GM23248 (cell line): ENCODE measurements around the gene KRTAP4-9. TPM values are rescaled to one million over a fixed set of nuclear protein-coding genes. Genes with fewer than 3 reads are reported as not detected.
A peak's percentile ranks its signal among the peaks of the same experiment; 100 is the strongest.
"Not testable (repeated sequence)": the region's sequence is repeated elsewhere in the genome, so short reads cannot be mapped to it uniquely, and the experiment has no call there.

Experiments used
- DNase-seq: peaks from one replicate; pipeline ENCODE4 v3.0.0-alpha.2; 2015
- H2AFZ ChIP-seq: fragments of 200-600 bp; sonication (generic); 2 replicates; pipeline ENCODE4 v1.6.1; 2016; ENCODE audit warnings: antibody characterized with exemption
- H3F3A ChIP-seq: fragments of 200-600 bp; sonication (generic); 2 replicates; pipeline ENCODE4 v1.6.1; 2016; ENCODE audit warnings: mild to moderate bottlenecking, antibody characterized with exemption, mixed run types; ENCODE audit not compliant: insufficient read depth
- H3K27ac ChIP-seq: fragments of 200-600 bp; sonication (generic); 2 replicates; pipeline ENCODE4 v1.5.1; 2016; ENCODE audit warnings: mild to moderate bottlenecking
- H3K27me3 ChIP-seq: fragments of 200-600 bp; sonication (generic); replicated peaks from 2 replicates; pipeline ENCODE4 v1.6.1; 2016; ENCODE audit warnings: mild to moderate bottlenecking; ENCODE audit not compliant: insufficient read depth
- H3K36me3 ChIP-seq: fragments of 200-600 bp; sonication (generic); 2 replicates; pipeline ENCODE4 v1.6.1; 2016; ENCODE audit warnings: low read depth, mild to moderate bottlenecking
- H3K4me1 ChIP-seq: fragments of 200-600 bp; sonication (generic); 2 replicates; pipeline ENCODE4 v1.6.1; 2016; ENCODE audit warnings: mild to moderate bottlenecking; ENCODE audit not compliant: insufficient read depth
- H3K4me2 ChIP-seq: fragments of 200-600 bp; sonication (generic); one replicate; pipeline ENCODE4 v1.6.1; 2016; ENCODE audit warnings: mild to moderate bottlenecking; ENCODE audit not compliant: unreplicated experiment
- H3K4me3 ChIP-seq: fragments of 200-600 bp; sonication (generic); 2 replicates; pipeline ENCODE4 v1.5.1; 2016; ENCODE audit warnings: mild to moderate bottlenecking
- H3K79me2 ChIP-seq: fragments of 200-600 bp; sonication (generic); 2 replicates; pipeline ENCODE4 v1.6.1; 2016; ENCODE audit warnings: mild to moderate bottlenecking; ENCODE audit not compliant: insufficient read depth
- H3K9ac ChIP-seq: fragments of 200-600 bp; sonication (generic); 2 replicates; pipeline ENCODE4 v1.6.1; 2016; ENCODE audit warnings: mild to moderate bottlenecking
- H3K9me2 ChIP-seq: fragments of 200-600 bp; sonication (generic); 2 replicates; pipeline ENCODE4 v1.6.1; 2016; ENCODE audit warnings: mixed run types, mild to moderate bottlenecking, moderate library complexity; ENCODE audit not compliant: insufficient read depth
- H3K9me3 ChIP-seq: fragments of 200-600 bp; sonication (generic); one replicate; pipeline ENCODE4 v1.6.1; 2017; ENCODE audit warnings: low read depth
- H4K20me1 ChIP-seq: fragments of 200-600 bp; sonication (generic); 2 replicates; pipeline ENCODE4 v1.6.0; 2016; ENCODE audit not compliant: insufficient read depth
- EZH2 ChIP-seq: fragments of 200-600 bp; sonication (generic); IDR thresholded peaks from 2 replicates; pipeline ENCODE4 v1.6.1; 2018; ENCODE audit warnings: antibody characterized with exemption, mild to moderate bottlenecking; ENCODE audit not compliant: insufficient read depth, poor library complexity, severe bottlenecking
- EZH2phosphoT487 ChIP-seq: fragments of 200-600 bp; sonication (generic); IDR thresholded peaks from 2 replicates; pipeline ENCODE4 v1.6.1; 2018; ENCODE audit warnings: antibody characterized with exemption, moderate library complexity, mild to moderate bottlenecking, low read depth; ENCODE audit not compliant: insufficient read depth
- WGBS, 2 experiments: methylation state at CpG; one replicate each; pipeline ENCODE4 v1.1.6; 2015 to 2017; ENCODE audit warnings: low lambda C conversion rate in 2 of 2, low coverage in 1 of 2; ENCODE audit errors: missing lambda C conversion rate in 2 of 2; 5-methylcytosine and 5-hydroxymethylcytosine counted together
- in situ Hi-C: fragments of 300-500 bp; cut with MboI; formaldehyde crosslinking; loops from 2 replicates; pipeline ENCODE4 v1.15.0; 2020
- polyA plus RNA-seq: library from polyadenylated mRNA; unstranded; fragments of >200 nt; fragmentation: Nextera tagmentation; extraction: Ambion mirVana; gene quantifications from 2 replicates; pipeline ENCODE4 v1.2.1, GENCODE V29; 2016
- total RNA-seq: library from RNA; depleted of rRNA; stranded (reverse); fragments of >200 nt; shearing (Covaris generic); gene quantifications from 2 replicates; pipeline ENCODE4 v1.2.3, GENCODE V29; 2014

KRTAP4-9 gene
- total and polyA plus RNA-seq, 2 experiments from 2014 or later, result 0.51 TPM; not detected in 1

DNA sequence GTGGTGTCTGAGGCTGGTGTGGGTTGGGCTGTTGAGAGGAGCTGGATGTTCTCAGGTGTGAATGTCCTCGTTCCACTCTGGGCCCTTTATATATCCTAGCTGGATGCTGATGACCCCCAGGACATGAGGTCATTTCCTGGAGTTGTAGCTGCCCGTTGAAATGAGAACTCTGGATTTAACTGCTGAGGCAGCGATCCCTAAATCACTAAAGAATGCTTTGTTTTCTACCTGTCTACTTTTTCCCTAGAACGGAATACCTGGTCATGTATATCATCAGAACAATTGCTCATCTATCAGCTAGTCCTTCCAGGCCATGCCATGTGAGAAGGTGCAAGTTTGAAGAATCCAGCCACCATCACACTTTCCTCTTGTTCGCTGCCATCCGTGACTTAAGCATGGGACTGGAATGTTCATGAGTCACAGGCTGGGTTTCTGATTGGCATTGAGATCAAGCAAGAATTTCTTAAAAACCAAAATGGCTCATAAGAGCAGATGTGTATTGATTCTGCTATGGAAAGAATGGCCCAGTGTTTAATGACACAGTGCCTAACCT is 45.1 kb upstream of the KRTAP4-9 start, which contains the start of gene KRTAP2-3:
Gene KRTAP2-3, minus strand, starts transcription at position 63 of the 553 bp plus-strand sequence. CDS start 64 bp downstream, outside the sequence.
- H3K9ac ChIP-seq, result peak within 1 kb of the TSS; percentile 46
- no peak within 1 kb of the TSS for H2AFZ ChIP-seq
- WGBS, 2 experiments, result 25% methylated on average over 6 of the region's 6 CpGs

DNA sequence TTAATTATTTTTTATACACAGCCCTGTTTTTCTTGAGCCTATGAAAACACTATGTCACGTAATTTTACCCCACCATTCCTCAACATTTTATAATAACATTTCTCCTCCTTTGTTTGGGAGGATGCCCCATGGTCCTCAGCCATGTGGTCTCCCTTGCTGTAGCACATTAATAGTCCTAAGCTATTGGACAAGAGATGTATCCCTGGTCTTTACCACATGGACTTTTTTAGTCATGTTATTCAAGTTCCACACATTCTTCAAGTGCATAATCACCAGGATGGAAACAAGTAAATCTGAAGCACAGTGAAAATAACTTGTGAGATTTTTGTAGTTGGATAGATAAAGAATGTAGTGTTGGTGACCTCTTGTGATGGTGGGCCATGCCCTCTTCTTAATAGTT is 43.2 kb upstream of the KRTAP4-9 start:
- in situ Hi-C loops, result no loop called here
- Histone ChIP-seq H3F3A (peaks cover 76% of the 10 kb centered on the region), H4K20me1 (no peaks in the 10 kb centered on the region), H3K27me3 (no peaks in the 10 kb centered on the region), H3K4me2 (peak overlapping the region; percentile 29), H3K9me3 (no peaks in the 10 kb centered on the region), H3K36me3 (no peaks in the 10 kb centered on the region), H3K9ac (peak overlapping the region; percentile 46), H2AFZ (no peak overlapping the region), H3K27ac (peak overlapping the region; percentile 85), H3K9me2 (no peaks in the 10 kb centered on the region), H3K4me1 (peaks cover 63% of the 10 kb centered on the region), H3K79me2 (no peaks in the 10 kb centered on the region), H3K4me3 (no peak overlapping the region)
- DNase-seq, result peak; percentile 87
- TF ChIP-seq EZH2, result no peak
- no peak for TF ChIP-seq EZH2phosphoT487
- WGBS, 2 experiments, result 0 to 7% methylated on average over 1 of the region's 1 CpG

More for the DNA sequence above, 45.1 kb upstream of the KRTAP4-9 start, which contains the start of gene KRTAP2-3:
- Histone ChIP-seq H3K79me2 (no peaks in the 10 kb centered on the region), H3K36me3 (no peaks in the 10 kb centered on the region), H3K27me3 (no peaks in the 10 kb centered on the region), H3K4me2 (peak within 1 kb of the TSS; percentile 29), H3K9me3 (no peaks in the 10 kb centered on the region), H3K4me3 (no peak within 1 kb of the TSS), H3F3A (peaks cover 65% of the 10 kb centered on the region), H3K27ac (peak within 1 kb of the TSS; percentile 85), H4K20me1 (no peaks in the 10 kb centered on the region), H3K9me2 (no peaks in the 10 kb centered on the region), H3K4me1 (peaks cover 50% of the 10 kb centered on the region)
- DNase-seq, result peak; percentile 97
- in situ Hi-C loops, result no loop called here
- TF ChIP-seq EZH2phosphoT487 (no peak), EZH2 (no peak)

DNA sequence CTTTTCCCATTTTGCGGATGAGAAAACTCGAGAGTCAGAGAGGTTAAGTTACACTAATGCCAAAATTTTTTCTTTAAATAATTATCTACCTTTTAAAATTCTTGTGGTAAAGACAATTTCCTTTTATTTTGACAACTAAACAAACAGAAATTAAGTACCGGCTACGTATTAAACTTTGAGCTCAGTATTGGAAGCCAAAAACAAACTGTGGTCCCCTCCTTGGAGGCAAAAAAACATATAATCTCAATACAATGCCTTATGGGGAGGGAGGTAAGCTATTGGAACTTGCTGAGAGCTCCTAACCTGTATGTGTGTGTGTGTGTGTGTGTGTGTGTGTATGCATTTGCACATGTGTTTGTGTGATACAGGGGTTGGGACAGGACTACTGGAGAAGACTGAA is 41.7 kb upstream of the KRTAP4-9 start:
- in situ Hi-C loops, result no loop called here
- H4K20me1 ChIP-seq, result no peaks in the 10 kb centered on the region
- no peak overlapping the region for H3K4me2 ChIP-seq
- peaks cover 78% of the 10 kb centered on the region for H3F3A ChIP-seq
- no peak for DNase-seq
- peak overlapping the region; percentile 85 for H3K27ac ChIP-seq
- no peaks in the 10 kb centered on the region for H3K36me3 ChIP-seq
- no peak overlapping the region for H3K9ac ChIP-seq
- no peaks in the 10 kb centered on the region for H3K9me3 ChIP-seq
- peaks cover 69% of the 10 kb centered on the region for H3K4me1 ChIP-seq
- H3K4me3 ChIP-seq, result no peak overlapping the region
- no peak for TF ChIP-seq EZH2
- no peak for TF ChIP-seq EZH2phosphoT487
- H3K9me2 ChIP-seq, result no peaks in the 10 kb centered on the region
- no peaks in the 10 kb centered on the region for H3K79me2 ChIP-seq
- no peaks in the 10 kb centered on the region for H3K27me3 ChIP-seq
- 98 to 100% methylated on average over 4 of the region's 4 CpGs for WGBS, 2 experiments
- H2AFZ ChIP-seq, result no peak overlapping the region

DNA sequence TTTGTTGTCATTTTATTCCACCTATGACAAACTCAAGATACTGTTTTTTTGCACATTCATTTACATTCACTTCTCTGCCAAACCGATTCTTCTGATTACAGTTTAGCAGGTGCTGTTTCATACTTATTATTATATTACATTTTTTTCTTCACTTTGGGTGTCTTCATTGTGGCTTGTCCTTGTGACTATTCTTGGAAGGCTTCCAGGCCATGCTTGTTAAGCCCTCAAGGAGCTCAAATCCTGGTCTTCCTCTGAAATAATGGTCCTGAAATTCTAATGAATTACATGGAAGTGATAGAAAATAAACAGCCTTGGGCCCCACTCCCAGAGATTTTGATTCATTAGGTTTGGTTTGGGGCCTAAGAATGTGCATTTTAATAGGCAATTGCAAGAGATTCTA is 40.9 kb upstream of the KRTAP4-9 start:
- Histone ChIP-seq H3K4me3 (no peak overlapping the region), H3K9me2 (no peaks in the 10 kb centered on the region), H3K9me3 (no peaks in the 10 kb centered on the region), H3K9ac (no peak overlapping the region), H3K4me2 (no peak overlapping the region), H3K79me2 (no peaks in the 10 kb centered on the region), H3K27me3 (no peaks in the 10 kb centered on the region), H2AFZ (no peak overlapping the region), H3F3A (peaks cover 69% of the 10 kb centered on the region), H3K4me1 (peaks cover 62% of the 10 kb centered on the region), H3K27ac (no peak overlapping the region), H4K20me1 (no peaks in the 10 kb centered on the region), H3K36me3 (no peaks in the 10 kb centered on the region)
- 100% methylated on average over 1 of the region's 1 CpG for WGBS, 2 experiments
- no peak for TF ChIP-seq EZH2phosphoT487
- no peak for TF ChIP-seq EZH2
- DNase-seq, result no peak
- in situ Hi-C loops, result no loop called here

DNA sequence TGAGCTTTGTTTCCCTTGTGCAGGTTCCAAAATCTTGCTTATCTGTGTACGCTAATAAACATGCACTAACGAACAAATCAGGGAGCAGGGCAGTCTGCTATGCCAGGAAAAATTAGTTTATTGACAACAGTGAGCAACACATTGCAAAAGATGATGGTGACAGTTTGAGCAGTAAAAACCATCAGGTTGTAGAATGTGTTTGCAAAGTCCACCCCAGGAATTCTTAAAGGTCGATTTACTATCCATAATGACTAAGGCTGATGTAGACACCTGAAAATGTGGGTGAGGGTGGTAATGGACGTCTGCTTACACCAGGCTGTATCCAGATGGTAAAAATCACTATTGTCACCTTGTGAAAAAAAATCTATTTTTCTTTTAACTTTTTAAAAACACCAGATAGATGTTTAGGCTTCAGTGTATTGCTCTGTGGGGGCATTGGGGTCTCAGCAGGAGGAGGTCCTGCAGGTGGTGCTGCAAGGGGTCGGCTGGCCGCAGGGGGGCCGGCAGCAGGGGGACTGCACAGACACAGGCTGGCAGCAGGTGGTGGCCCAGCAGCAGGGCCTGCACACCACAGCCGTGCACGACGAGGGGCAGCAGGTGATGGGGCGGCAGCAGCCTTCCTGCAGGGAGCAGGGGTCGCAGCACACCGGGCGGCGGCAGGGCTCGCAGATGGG is 40.0 kb upstream of the KRTAP4-9 start:
- H2AFZ ChIP-seq, H3K4me2 ChIP-seq, H3K9me3 ChIP-seq, H3K4me3 ChIP-seq, H3K79me2 ChIP-seq, in situ Hi-C loops, H4K20me1 ChIP-seq, H3K9ac ChIP-seq, H3K27ac ChIP-seq, H3K9me2 ChIP-seq, H3K36me3 ChIP-seq, DNase-seq, H3K27me3 ChIP-seq: not testable (repeated sequence)
- Histone ChIP-seq H3F3A (peaks cover 65% of the 10 kb centered on the region), H3K4me1 (peaks cover 56% of the 10 kb centered on the region)
- 82 to 86% methylated on average over 6 to 7 of the region's 16 CpGs for WGBS, 2 experiments
